ENCODE measurements around the gene PADI6. TPM values are rescaled to one million over a fixed set of nuclear protein-coding genes. Genes with fewer than 3 reads are reported as not detected.

PADI6 gene
- total and polyA plus RNA-seq, 9 of the 15 experiments (the other 6 are each of a cell fraction or from before 2014, with no cell fraction given), result not detected

GRCh38 chr1:17441265-17441992, 69.4 kb downstream of the PADI6 start (continued):
- TF ChIP-seq NEUROD1 (IDR thresholded peaks at IDR 0.05; ENCODE audit: borderline replicate concordance, low read depth, low read length, partially characterized antibody) (peak; percentile 45), TCF7 (IDR thresholded peaks at IDR 0.05; ENCODE audit: borderline replicate concordance) (no peak), SMARCE1 (IDR thresholded peaks at IDR 0.05) (peak; percentile 83; the same call in 1 of the 2 replicates), ZNF324 (CRISPR knock-in tag; IDR thresholded peaks at IDR 0.05) (no peak), PTTG1 (tag; IDR thresholded peaks at IDR 0.05; ENCODE audit: low read depth) (peak; percentile 25; the same call in 1 of the 2 replicates), ZBTB43 (CRISPR knock-in tag; IDR thresholded peaks at IDR 0.05) (peak; percentile 90), GMEB1 (CRISPR knock-in tag; IDR thresholded peaks at IDR 0.05) (0 out of 2 replicates have a peak, but pooled peaks have one; percentile 3), NFRKB (IDR thresholded peaks at IDR 0.05; ENCODE audit: low read depth) (peak; percentile 75; the same call in 1 of the 2 replicates), ZNF589 (CRISPR knock-in tag; IDR thresholded peaks at IDR 0.05; ENCODE audit: low read depth) (peak; percentile 86), SMARCA4 (IDR thresholded peaks at IDR 0.05) (peak; percentile 81; the same call in 1 of the 2 replicates), GTF2E2 (tag; IDR thresholded peaks at IDR 0.05) (peak; percentile 67; the same call in 1 of the 2 replicates), ARID3A (IDR thresholded peaks at IDR 0.05; ENCODE audit: borderline replicate concordance, low read depth, low read length) (peak; percentile 54; the same call in 1 of the 2 replicates), RAD21 (CRISPR knock-in tag; conservative IDR thresholded peaks at IDR 0.05 in 1 of 2, IDR thresholded peaks at IDR 0.05 in 1 of 2) (peak in 1 of 2 experiments; percentile 37; a peak in 1 of 4 replicates), CEBPB (tag; IDR thresholded peaks at IDR 0.05) (peak; percentile 98), DMBX1 (CRISPR knock-in tag; IDR thresholded peaks at IDR 0.05; ENCODE audit: borderline replicate concordance) (peak; percentile 67; the same call in 1 of the 2 replicates)
